ENCODE data around the gene PRC1. TPM values are rescaled to one million over a fixed set of nuclear protein-coding genes. Genes with fewer than 3 reads are reported as not detected.

PRC1 gene
- total and polyA plus RNA-seq, 2 of the 13 experiments (the other 11 are each of a cell fraction or from before 2014, with no cell fraction given), result 137 to 162 TPM

GRCh38 chr15:90954712-90955623 is 39.4 kb downstream of the PRC1 start, which contains the start of gene RCCD1 (continued):
- TF ChIP-seq ZKSCAN8 (CRISPR knock-in tag; IDR thresholded peaks at IDR 0.05; ENCODE audit: borderline replicate concordance) (peak; percentile 27; the same call in 1 of the 2 replicates), NCOA5 (CRISPR knock-in tag; IDR thresholded peaks at IDR 0.05) (no peak), ZNF776 (CRISPR knock-in tag; IDR thresholded peaks at IDR 0.05) (peak; percentile 54), ZNF3 (CRISPR knock-in tag; IDR thresholded peaks at IDR 0.05) (no peak), YEATS2 (CRISPR knock-in tag; IDR thresholded peaks at IDR 0.05; ENCODE audit: borderline replicate concordance) (peak; percentile 76), ERF (CRISPR knock-in tag; IDR thresholded peaks at IDR 0.05) (peak; percentile 58; the same call in 1 of the 2 replicates), RAD51 (IDR thresholded peaks at IDR 0.05; ENCODE audit: borderline replicate concordance) (peak; percentile 79), CEBPG (CRISPR knock-in tag; IDR thresholded peaks at IDR 0.05) (no peak), MYNN (CRISPR knock-in tag; IDR thresholded peaks at IDR 0.05; ENCODE audit: low read depth) (peak; percentile 56; the same call in 1 of the 2 replicates), ZFX (CRISPR knock-in tag; IDR thresholded peaks at IDR 0.05; ENCODE audit: low read depth) (peak; percentile 95), ZNF225 (CRISPR knock-in tag; IDR thresholded peaks at IDR 0.05) (no peak), ZNF768 (CRISPR knock-in tag; IDR thresholded peaks at IDR 0.05) (no peak), GPN1 (CRISPR knock-in tag; IDR thresholded peaks at IDR 0.05; ENCODE audit: borderline replicate concordance) (no peak), ARNTL (CRISPR knock-in tag; IDR thresholded peaks at IDR 0.05) (peak; percentile 68; the same call in 1 of the 2 replicates), SNAI1 (CRISPR knock-in tag; IDR thresholded peaks at IDR 0.05; ENCODE audit: borderline replicate concordance) (no peak), HDAC1 (CRISPR knock-in tag; IDR thresholded peaks at IDR 0.05) (peak; percentile 87), SP4 (CRISPR knock-in tag; IDR thresholded peaks at IDR 0.05) (peak; percentile 69), ZNF207 (IDR thresholded peaks at IDR 0.05; ENCODE audit: borderline replicate concordance) (no peak)
- TF ChIP-seq, protein P1, sequence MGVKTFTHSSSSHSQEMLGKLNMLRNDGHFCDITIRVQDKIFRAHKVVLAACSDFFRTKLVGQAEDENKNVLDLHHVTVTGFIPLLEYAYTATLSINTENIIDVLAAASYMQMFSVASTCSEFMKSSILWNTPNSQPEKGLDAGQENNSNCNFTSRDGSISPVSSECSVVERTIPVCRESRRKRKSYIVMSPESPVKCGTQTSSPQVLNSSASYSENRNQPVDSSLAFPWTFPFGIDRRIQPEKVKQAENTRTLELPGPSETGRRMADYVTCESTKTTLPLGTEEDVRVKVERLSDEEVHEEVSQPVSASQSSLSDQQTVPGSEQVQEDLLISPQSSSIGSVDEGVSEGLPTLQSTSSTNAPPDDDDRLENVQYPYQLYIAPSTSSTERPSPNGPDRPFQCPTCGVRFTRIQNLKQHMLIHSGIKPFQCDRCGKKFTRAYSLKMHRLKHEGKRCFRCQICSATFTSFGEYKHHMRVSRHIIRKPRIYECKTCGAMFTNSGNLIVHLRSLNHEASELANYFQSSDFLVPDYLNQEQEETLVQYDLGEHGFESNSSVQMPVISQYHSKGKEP (CRISPR knock-in tag; IDR thresholded peaks at IDR 0.05), result no peak
- TF ChIP-seq, protein P2, sequence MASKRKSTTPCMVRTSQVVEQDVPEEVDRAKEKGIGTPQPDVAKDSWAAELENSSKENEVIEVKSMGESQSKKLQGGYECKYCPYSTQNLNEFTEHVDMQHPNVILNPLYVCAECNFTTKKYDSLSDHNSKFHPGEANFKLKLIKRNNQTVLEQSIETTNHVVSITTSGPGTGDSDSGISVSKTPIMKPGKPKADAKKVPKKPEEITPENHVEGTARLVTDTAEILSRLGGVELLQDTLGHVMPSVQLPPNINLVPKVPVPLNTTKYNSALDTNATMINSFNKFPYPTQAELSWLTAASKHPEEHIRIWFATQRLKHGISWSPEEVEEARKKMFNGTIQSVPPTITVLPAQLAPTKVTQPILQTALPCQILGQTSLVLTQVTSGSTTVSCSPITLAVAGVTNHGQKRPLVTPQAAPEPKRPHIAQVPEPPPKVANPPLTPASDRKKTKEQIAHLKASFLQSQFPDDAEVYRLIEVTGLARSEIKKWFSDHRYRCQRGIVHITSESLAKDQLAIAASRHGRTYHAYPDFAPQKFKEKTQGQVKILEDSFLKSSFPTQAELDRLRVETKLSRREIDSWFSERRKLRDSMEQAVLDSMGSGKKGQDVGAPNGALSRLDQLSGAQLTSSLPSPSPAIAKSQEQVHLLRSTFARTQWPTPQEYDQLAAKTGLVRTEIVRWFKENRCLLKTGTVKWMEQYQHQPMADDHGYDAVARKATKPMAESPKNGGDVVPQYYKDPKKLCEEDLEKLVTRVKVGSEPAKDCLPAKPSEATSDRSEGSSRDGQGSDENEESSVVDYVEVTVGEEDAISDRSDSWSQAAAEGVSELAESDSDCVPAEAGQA (IDR thresholded peaks at IDR 0.05; ENCODE audit: low read depth), result no peak
- TF ChIP-seq, protein P2 (CRISPR knock-in tag; IDR thresholded peaks at IDR 0.05; ENCODE audit: borderline replicate concordance), result peak; percentile 64; the same call in 1 of the 2 replicates
- TF ChIP-seq, protein P3, sequence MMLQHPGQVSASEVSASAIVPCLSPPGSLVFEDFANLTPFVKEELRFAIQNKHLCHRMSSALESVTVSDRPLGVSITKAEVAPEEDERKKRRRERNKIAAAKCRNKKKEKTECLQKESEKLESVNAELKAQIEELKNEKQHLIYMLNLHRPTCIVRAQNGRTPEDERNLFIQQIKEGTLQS (CRISPR knock-in tag; IDR thresholded peaks at IDR 0.05), result 0 out of 2 replicates have a peak, but pooled peaks have one; percentile 22

All from HepG2 (cell line).